Anterior cingulate cortex (tissue), 58 donors: ENCODE results near the gene MTRF1L.
"Not testable (repeated sequence)": the region's sequence is repeated elsewhere in the genome, so short reads cannot be mapped to it uniquely, and the experiment has no call there.

Experiments used
- DNase-seq, 58 donors: peaks; one replicate each; lab custom pipeline; 2025; lab: John Stamatoyannopoulos, UW

MTRF1L gene

GRCh38 chr6:152975204-152975915 lies 27.1 kb downstream of the MTRF1L start:
- DNase-seq, result no peak

- no peak for DNase-seq
These were observed 28.6 kb downstream of the MTRF1L start for GRCh38 chr6:152973916-152974315.

GRCh38 chr6:152969688-152970418 lies 32.7 kb downstream of the MTRF1L start:
- no peak for DNase-seq

GRCh38 chr6:152966168-152966894 lies 36.2 kb downstream of the MTRF1L start:
- DNase-seq, result not testable (repeated sequence)

- DNase-seq, result no peak
These were observed 43.2 kb downstream of the MTRF1L start for GRCh38 chr6:152959333-152959732.

GRCh38 chr6:152957796-152958195 lies 44.7 kb downstream of the MTRF1L start:
- no peak for DNase-seq

GRCh38 chr6:152954443-152954842 lies 48.1 kb downstream of the MTRF1L start:
- no peak for DNase-seq

- DNase-seq, result peak in 1 of 58 donors; percentile 28
These were observed 49.5 kb downstream of the MTRF1L start for GRCh38 chr6:152952866-152953509.

- no peak for DNase-seq
These were observed 50.5 kb downstream of the MTRF1L start for GRCh38 chr6:152952045-152952444.

GRCh38 chr6:152950240-152950639 lies 52.3 kb downstream of the MTRF1L start:
- no peak for DNase-seq

GRCh38 chr6:152948150-152948768 lies 54.2 kb downstream of the MTRF1L start:
- DNase-seq, result peak in 5 of 58 donors; percentile 2 to 14 (median 3)

GRCh38 chr6:152946995-152947394 lies 55.5 kb downstream of the MTRF1L start:
- no peak for DNase-seq

- no peak for DNase-seq
These were observed 56.0 kb downstream of the MTRF1L start for GRCh38 chr6:152946484-152946883.

- no peak for DNase-seq
These were observed 59.1 kb downstream of the MTRF1L start for GRCh38 chr6:152943260-152943897.

- DNase-seq, result no peak
These were observed 60.1 kb downstream of the MTRF1L start for GRCh38 chr6:152942319-152942869.

- no peak for DNase-seq
These were observed 60.8 kb downstream of the MTRF1L start for GRCh38 chr6:152941746-152942145.
